Measurements from ENCODE around the gene FCSK. TPM values are rescaled to one million over a fixed set of nuclear protein-coding genes. Genes with fewer than 3 reads are reported as not detected.

The FCSK gene
- total and polyA plus RNA-seq, 2 of the 13 experiments (the other 11 are each of a cell fraction or from before 2014, with no cell fraction given) = 9.1 to 19.2 TPM

- no peak; the same call in 1 of the 2 replicates for TF ChIP-seq BCL3 (CRISPR knock-in tag; IDR thresholded peaks at IDR 0.05)
- peak; percentile 89 for TF ChIP-seq ZMYM3 (CRISPR knock-in tag; IDR thresholded peaks at IDR 0.05)
- no peak; the same call in 1 of the 2 replicates for TF ChIP-seq LRRFIP1 (CRISPR knock-in tag; conservative IDR thresholded peaks at IDR 0.05)
- TF ChIP-seq RNF2 (conservative IDR thresholded peaks at IDR 0.05; ENCODE audit: low read depth) = no peak
- TF ChIP-seq ZNF550 (CRISPR knock-in tag; IDR thresholded peaks at IDR 0.05; ENCODE audit: borderline replicate concordance) = peak; percentile 94; the same call in 1 of the 2 replicates
- TF ChIP-seq ZNF652 (CRISPR knock-in tag; IDR thresholded peaks at IDR 0.05; ENCODE audit: borderline replicate concordance, low read depth) = peak; percentile 33; the same call in 1 of the 2 replicates
- peak; percentile 65 for TF ChIP-seq GATAD1 (CRISPR knock-in tag; IDR thresholded peaks at IDR 0.05)
- no peak; the same call in none of the 2 replicates for TF ChIP-seq ZBTB33 (CRISPR knock-in tag; IDR thresholded peaks at IDR 0.05)
- TF ChIP-seq HNRNPL (IDR thresholded peaks at IDR 0.05; ENCODE audit: low read depth, low read length) = peak; percentile 89; the same call in 1 of the 2 replicates
- peak; percentile 57; the same call in 1 of the 2 replicates for TF ChIP-seq KDM5A (IDR thresholded peaks at IDR 0.05; ENCODE audit: borderline replicate concordance, low read length)
- no peak for TF ChIP-seq TCF12 (IDR thresholded peaks at IDR 0.05)
- peak; percentile 95; the same call in 1 of the 2 replicates for TF ChIP-seq TCF12 (CRISPR knock-in tag; IDR thresholded peaks at IDR 0.05)
- TF ChIP-seq CREBL2 (CRISPR knock-in tag; IDR thresholded peaks at IDR 0.05; ENCODE audit: borderline replicate concordance) = no peak
- TF ChIP-seq CEBPZ (IDR thresholded peaks at IDR 0.05; ENCODE audit: low read length) = no peak
- peak; percentile 95 for TF ChIP-seq SAP130 (CRISPR knock-in tag; IDR thresholded peaks at IDR 0.05; ENCODE audit: low read depth)
- no peak for TF ChIP-seq ZNF256 (CRISPR knock-in tag; conservative IDR thresholded peaks at IDR 0.05)
- TF ChIP-seq ZNF570 (CRISPR knock-in tag; IDR thresholded peaks at IDR 0.05; ENCODE audit: borderline replicate concordance) = no peak; the same call in 1 of the 2 replicates
Measured at GRCh38 chr16:70428178-70428998, 26.0 kb upstream of the FCSK start (continued).

Data from HepG2 (cell line).